Stimulated activated naive CD8-positive, alpha-beta T cell treated with anti-CD3 and anti-CD28 coated beads, Interleukin-15, Interleukin-2, amounts not matched to agents 100 ng/mL and 50 ng/mL, for 24 hours (primary cell): Measurements from ENCODE around the gene TCEA3.
A peak's percentile ranks its signal among the peaks of the same experiment; 100 is the strongest.

Experiments
- H3K27ac Mint-ChIP-seq: one replicate; pipeline ENCODE4 v1.8.0; 2021; ENCODE audit warnings: mild to moderate bottlenecking, mixed read lengths
- H3K27me3 Mint-ChIP-seq: one replicate; pipeline ENCODE4 v1.8.0; 2021; ENCODE audit warnings: mixed read lengths
- H3K36me3 Mint-ChIP-seq: one replicate; pipeline ENCODE4 v1.8.0; 2021; ENCODE audit warnings: low read depth, mixed read lengths
- H3K4me1 Mint-ChIP-seq: one replicate; pipeline ENCODE4 v1.8.0; 2021; ENCODE audit warnings: low read depth, mixed read lengths
- H3K4me3 Mint-ChIP-seq: one replicate; pipeline ENCODE4 v1.8.0; 2021; ENCODE audit warnings: mild to moderate bottlenecking, mixed read lengths
- H3K9me3 Mint-ChIP-seq: one replicate; pipeline ENCODE4 v1.8.0; 2021; ENCODE audit warnings: mixed read lengths

The TCEA3 gene

DNA sequence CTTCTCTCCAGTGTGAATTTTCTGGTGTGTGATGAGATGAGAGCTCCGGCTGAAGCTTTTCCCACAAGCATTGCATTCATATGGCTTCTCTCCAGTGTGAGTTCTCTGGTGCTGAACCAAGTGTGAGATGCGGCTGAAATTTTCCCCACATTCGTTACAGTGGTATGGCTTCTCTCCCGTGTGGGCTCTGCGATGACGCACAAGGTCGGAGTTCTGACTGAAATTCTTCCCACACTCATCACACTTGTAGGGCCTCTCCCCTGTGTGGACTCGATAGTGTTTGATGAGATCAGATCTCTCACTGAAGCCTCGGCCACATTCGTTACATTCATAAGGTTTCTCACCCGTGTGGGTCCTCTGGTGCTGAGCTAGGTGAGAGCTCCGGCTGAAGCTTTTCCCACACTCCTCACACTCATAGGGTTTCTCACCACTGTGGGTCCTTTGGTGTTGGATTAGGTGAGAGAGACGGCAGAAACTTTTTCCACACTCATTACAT lies 62.3 kb downstream of the TCEA3 start:
- Mint-ChIP-seq H3K4me3 (no peak overlapping the region), H3K4me1 (peaks cover 15% of the 10 kb centered on the region), H3K9me3 (peaks cover 39% of the 10 kb centered on the region), H3K27me3 (no peaks in the 10 kb centered on the region), H3K36me3 (peaks cover 84% of the 10 kb centered on the region), H3K27ac (no peak overlapping the region)

DNA sequence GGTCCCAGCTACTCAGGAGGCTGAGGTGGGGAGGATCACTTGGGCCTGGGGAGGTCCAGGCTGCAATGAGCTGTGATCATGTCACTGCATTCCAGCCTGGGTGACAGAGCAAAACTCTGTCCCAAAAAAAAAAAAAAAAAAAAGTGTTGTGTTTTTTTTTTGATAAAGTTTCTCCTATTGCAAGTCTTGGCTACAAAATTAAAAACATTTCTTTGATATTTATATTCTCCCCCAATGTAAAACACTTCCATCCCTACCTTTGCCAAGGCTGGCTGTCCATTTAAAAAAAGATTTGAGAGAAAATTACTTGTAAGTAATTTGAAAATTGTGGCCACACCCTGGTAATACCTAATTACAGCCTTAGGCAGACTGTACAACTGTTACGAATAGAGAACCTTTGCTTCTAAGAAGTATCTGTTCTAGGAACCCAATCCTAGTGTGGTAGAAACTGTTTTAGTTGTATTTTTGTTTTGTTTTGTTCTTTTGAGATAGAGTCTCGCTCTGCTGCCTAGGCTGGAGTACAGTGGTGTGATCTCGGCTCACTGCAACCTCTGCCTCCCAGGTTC lies 66.2 kb downstream of the TCEA3 start:
- Mint-ChIP-seq H3K27me3 (no peaks in the 10 kb centered on the region), H3K4me1 (peaks cover 5% of the 10 kb centered on the region), H3K4me3 (no peak overlapping the region), H3K9me3 (peaks cover 39% of the 10 kb centered on the region), H3K27ac (no peak overlapping the region), H3K36me3 (peaks cover 61% of the 10 kb centered on the region)

DNA sequence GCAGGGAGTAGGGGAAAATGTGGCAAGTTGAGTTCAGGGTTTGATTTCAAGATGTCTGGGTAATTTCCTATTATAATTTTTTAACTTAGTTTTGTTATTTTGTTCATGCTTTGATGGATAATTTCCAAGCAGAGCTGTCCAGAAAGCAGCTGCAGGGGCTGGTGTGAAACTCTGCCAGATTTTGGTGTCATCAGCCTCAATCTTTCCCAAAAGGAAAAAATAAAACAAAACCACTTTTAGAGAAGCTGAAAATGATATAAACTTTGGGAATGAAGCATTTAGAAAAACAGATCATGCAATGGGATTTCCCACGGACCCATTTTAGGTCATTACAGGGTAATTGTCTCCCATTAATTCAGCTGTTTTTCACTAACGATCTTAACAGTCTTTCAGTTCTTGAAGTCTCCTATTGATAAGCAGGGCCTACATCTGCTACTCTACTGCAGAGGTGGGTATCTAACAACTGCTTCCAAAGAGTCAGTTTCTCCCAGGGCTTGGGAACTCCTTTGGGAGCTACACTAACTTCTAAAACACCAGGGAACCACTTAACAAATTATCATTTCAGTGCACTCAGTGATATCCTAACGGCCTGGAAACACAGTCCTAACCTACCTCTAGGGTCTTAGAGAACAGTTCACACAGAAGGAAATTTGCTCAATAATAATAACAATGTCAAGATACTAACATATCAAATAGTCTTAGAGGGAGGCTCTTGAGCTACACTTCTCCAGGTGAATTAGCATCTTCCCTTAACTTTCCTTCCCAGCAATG lies 67.2 kb downstream of the TCEA3 start:
- Mint-ChIP-seq H3K9me3 (peaks cover 31% of the 10 kb centered on the region), H3K36me3 (peaks cover 50% of the 10 kb centered on the region), H3K4me1 (peaks cover 5% of the 10 kb centered on the region), H3K27ac (no peak overlapping the region), H3K4me3 (no peak overlapping the region), H3K27me3 (no peaks in the 10 kb centered on the region)

DNA sequence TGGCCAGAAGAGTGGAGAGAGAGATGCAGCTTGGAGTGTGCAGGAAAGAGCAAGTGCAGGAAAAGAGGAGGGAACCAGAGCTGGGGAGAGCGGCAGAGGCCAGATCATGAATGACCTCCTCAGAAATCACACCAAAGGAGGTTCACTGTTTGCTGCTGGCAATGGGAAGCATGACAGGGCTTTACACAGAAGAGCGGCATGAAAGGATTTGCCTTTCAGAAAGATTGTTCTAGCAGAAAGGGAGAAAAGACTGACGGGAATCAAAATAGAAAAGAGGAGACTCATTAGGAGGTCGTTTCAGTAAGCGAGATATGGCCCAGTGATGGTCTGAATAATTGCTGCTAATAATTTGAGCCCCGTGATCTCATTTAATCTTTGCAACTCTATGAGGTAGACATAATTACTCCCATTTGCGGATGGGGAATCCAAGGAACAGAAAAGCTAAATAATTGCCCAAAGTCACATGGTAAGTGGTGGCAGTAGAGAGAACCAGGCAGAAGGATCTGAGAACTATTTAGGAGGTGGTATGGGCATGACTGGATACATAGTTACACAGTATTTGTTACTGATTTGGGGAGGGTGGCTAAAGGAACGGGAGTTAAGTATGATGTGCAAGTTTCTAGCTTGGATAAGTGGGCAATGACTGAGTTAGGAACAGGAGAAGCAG lies 67.9 kb downstream of the TCEA3 start:
- Mint-ChIP-seq H3K27ac (no peak overlapping the region), H3K4me1 (peaks cover 5% of the 10 kb centered on the region), H3K4me3 (no peak overlapping the region), H3K27me3 (no peaks in the 10 kb centered on the region), H3K9me3 (peaks cover 28% of the 10 kb centered on the region), H3K36me3 (peaks cover 43% of the 10 kb centered on the region)

DNA sequence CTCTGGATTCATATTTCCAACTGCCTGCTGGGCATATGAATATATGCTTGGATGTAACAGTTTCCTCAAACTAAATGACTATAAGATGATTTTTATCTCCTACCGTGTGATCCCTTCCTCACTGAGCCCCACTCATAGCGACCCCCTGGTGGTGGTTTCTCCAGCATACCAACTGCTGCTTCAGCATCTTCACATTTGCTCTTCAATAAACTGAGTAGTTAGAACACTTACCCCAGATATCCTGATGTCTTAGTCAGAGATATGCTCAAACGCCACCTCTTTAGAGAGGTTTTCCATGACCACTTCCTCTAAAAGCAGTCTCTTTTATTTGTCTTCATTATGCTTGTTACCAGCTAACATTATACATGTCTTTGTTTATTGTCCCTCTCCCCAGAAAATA lies 70.3 kb downstream of the TCEA3 start:
- Mint-ChIP-seq H3K9me3 (peaks cover 4% of the 10 kb centered on the region), H3K27ac (no peak overlapping the region), H3K4me3 (no peak overlapping the region), H3K36me3 (peaks cover 19% of the 10 kb centered on the region), H3K4me1 (peaks cover 5% of the 10 kb centered on the region), H3K27me3 (no peaks in the 10 kb centered on the region)

DNA sequence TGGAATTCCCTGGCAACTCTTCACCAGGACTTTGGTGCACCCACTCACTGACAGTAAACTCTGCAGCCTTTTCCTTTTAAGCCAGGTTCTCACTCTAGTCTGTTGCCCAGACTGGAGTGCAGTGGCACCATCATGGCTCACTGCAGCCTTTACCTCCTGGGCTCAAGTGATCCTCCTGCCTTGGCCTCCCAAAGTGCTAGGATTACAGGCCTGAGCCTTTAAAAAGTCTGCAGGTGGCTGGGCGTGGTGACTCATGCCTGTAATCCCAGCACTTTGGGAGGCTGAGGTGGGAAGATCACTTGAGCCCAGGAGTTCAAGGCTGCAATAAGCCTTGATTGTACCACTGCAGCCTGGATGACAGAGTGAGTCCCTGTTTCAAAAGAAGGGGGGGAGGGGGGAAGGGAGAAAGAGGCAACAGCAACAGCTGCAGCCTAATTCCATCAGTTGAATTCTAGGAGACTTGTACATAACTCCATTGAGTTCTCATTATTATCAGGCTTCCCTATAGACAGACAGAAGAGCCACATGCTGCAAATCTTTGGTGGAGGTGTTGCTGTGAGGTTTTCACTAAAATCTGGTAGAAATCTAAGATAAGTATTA lies 72.4 kb downstream of the TCEA3 start:
- H3K4me3 Mint-ChIP-seq: no peak overlapping the region
- no peaks in the 10 kb centered on the region for H3K9me3 Mint-ChIP-seq
- H3K4me1 Mint-ChIP-seq: peaks cover 5% of the 10 kb centered on the region
- no peaks in the 10 kb centered on the region for H3K27me3 Mint-ChIP-seq
- no peak overlapping the region for H3K27ac Mint-ChIP-seq
- H3K36me3 Mint-ChIP-seq: peaks cover 9% of the 10 kb centered on the region

DNA sequence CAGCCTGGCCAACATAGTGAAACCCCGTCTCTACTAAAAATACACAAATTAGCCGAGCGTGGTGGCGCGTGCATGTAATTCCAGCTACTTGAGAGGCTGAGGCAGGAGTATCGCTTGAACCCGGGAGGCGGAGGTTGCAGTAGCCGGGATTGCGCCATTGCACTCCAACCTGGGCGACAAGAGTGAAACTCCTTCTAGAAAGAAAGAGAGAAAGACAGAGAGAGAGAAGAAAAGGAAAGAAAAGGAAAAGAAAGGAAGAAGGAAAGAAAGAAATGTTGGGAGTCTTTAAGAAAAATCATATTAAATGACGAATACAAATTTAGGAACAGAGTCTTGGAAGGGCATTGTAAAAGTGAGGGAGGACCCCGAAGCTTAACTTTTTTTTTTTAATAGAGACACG lies 78.6 kb downstream of the TCEA3 start:
- Mint-ChIP-seq H3K4me1 (peaks cover 30% of the 10 kb centered on the region), H3K27me3 (no peaks in the 10 kb centered on the region), H3K4me3 (no peak overlapping the region), H3K36me3 (peaks cover 24% of the 10 kb centered on the region), H3K27ac (no peak overlapping the region), H3K9me3 (no peaks in the 10 kb centered on the region)

DNA sequence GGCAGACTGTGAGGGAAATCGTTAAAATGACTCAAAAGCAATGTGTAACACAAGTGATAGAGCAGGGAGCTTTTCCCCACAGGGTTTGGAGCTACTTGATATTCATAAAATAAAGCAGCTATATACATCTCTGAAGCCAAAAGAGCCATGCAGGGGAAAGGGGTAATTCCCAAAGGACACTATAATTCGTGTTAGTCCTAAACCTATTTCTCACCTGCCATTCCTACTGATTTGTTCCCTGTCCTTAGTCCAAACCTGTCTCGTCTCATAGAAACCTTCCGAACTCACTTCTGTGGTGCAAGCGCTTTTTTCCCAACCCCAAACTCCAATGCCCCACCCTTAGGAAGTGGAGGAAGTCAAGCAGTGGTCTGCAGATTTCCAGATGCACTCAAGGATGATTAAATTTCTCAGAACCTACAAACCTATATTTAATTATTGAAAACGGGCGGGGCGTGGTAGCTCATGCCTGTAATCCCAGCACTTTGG lies 79.5 kb downstream of the TCEA3 start:
- peak overlapping the region; percentile 97 for H3K4me3 Mint-ChIP-seq
- no peaks in the 10 kb centered on the region for H3K27me3 Mint-ChIP-seq
- H3K4me1 Mint-ChIP-seq: peaks cover 39% of the 10 kb centered on the region
- peak overlapping the region; percentile 99 for H3K27ac Mint-ChIP-seq
- H3K36me3 Mint-ChIP-seq: peaks cover 32% of the 10 kb centered on the region
- H3K9me3 Mint-ChIP-seq: no peaks in the 10 kb centered on the region

DNA sequence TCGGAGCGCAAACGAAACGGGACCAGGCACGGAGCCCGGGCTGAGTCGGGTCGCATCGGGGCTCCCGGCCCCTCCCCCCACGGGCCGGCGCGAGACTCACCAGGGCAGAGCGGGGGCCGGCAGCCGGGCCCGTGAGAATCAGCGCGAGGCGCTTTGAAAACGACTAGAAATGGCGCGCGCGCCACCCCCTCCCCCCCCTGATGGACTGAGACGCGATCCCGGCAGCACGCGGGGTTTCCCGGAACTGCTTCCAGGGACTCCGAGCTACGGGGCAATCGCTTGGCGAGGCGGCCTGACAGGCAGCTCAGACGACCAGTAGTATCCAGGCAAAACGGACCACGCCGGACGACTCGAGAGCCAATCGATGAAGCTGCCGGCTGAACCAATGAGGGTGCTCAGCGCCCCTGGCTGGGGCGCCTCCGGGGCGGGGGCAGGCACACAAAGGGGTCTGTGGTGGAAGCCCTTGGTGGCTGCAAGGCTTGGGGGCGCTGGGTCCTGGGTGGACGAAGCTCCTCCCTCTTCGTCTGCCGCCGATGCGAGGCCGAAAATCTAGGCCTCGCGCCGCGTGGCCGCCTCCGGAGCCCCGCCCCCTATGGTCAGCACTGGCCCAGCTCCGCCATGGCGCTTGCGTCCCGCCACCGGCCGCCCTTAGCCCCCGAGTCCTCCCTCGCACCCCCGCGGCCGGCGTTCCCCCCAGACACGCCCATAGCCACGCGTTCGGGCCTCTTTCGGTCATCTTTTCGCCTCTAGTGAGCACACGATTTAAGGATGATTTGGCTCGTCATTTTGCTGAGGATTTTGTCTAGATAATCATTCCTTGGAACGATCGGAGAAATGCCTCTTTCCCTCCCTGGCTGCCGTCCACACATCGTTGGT lies 80.2 kb downstream of the TCEA3 start, which contains the start of gene HNRNPR:
TSS of gene HNRNPR (minus strand) at position 174 of the 876 bp plus-strand sequence. CDS start 3,276 bp downstream, outside the sequence.
- H3K9me3 Mint-ChIP-seq: no peaks in the 10 kb centered on the region
- H3K27me3 Mint-ChIP-seq: no peaks in the 10 kb centered on the region
- H3K36me3 Mint-ChIP-seq: peaks cover 38% of the 10 kb centered on the region
- peak within 1 kb of the TSS; percentile 97 for H3K4me3 Mint-ChIP-seq
- H3K4me1 Mint-ChIP-seq: peaks cover 46% of the 10 kb centered on the region
- peak within 1 kb of the TSS; percentile 99 for H3K27ac Mint-ChIP-seq

DNA sequence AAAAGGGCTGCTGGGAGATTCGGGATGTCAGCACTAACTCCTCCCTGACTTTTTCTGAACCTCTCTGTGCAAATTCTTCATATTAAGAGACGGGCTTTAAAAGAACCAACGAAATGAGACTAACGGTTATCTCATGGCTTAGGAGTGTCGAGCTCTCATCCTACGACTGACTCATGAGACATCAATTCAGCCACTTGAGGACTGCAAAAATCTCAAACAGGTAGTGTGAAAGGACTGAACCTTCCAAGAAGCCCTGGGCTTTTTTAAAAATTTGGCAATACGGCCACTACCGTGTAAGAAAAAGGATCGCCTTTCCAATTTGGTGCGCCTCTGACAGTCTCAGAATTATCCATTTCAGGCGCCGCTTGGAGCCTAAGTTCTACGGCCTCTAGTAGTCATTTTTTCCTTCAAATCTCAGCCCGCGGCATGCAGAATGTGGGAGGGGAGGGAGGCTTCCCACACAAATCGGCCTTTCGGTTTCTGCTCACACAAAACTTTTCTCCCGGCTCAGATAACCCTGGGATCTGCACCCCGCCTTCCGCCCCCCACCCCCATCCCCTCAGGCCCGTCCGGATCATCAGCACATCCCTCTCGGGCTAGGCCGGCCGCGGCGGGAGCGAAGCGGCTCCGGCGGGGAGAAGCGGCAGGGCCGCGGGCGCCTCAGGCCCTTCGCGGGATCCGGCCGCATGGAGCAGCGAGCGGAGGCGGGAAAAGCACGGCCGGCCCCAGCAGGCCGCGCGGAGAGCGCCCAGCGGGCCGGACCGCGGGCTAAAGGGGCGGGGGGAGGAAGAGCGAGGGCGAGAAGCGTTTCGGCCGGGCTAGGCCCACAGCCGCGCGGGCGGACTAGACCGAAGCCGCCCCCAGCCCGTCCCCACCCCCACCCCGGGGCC lies 81.1 kb downstream of the TCEA3 start:
- Mint-ChIP-seq H3K4me1 (peaks cover 54% of the 10 kb centered on the region), H3K36me3 (peaks cover 42% of the 10 kb centered on the region), H3K27ac (peak overlapping the region; percentile 94), H3K4me3 (peak overlapping the region; percentile 97), H3K9me3 (no peaks in the 10 kb centered on the region), H3K27me3 (no peaks in the 10 kb centered on the region)

DNA sequence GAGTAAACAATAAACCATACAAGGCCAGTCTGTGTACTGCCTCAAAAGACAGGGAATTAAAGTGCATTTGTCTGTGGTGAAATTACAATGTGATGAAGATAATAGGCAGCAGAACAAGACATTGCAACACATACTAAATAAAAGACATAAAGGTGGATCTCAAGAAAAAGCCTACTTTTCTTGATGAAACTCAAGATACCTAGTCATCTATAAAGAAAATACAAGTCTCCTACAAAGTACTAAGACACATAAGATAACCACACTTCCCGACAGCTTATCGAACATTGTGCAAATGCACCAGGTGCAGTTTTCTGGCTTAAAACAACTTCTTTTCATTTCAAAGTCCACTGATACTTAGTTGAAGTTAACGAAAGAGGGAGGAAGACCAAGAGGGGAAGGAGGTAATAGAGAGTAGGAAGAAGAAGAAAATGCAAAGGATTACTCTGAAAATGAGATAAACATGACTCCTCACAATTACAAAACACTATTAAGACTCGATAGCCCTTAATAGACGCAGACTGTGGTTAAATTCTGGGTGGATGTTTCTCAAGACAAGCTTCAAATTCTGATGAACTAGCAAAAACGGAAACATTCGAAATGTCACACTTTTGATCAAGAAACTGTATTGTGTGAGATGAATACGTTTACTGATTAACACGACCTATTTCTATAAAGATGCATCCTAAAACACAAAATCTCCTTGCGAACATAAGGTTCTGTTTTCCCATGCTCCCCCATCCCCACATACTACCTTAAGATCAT lies 82.4 kb downstream of the TCEA3 start:
- no peaks in the 10 kb centered on the region for H3K27me3 Mint-ChIP-seq
- H3K36me3 Mint-ChIP-seq: peaks cover 55% of the 10 kb centered on the region
- H3K4me3 Mint-ChIP-seq: peak overlapping the region; percentile 97
- H3K4me1 Mint-ChIP-seq: peaks cover 64% of the 10 kb centered on the region
- peak overlapping the region; percentile 61 for H3K27ac Mint-ChIP-seq
- H3K9me3 Mint-ChIP-seq: no peaks in the 10 kb centered on the region

DNA sequence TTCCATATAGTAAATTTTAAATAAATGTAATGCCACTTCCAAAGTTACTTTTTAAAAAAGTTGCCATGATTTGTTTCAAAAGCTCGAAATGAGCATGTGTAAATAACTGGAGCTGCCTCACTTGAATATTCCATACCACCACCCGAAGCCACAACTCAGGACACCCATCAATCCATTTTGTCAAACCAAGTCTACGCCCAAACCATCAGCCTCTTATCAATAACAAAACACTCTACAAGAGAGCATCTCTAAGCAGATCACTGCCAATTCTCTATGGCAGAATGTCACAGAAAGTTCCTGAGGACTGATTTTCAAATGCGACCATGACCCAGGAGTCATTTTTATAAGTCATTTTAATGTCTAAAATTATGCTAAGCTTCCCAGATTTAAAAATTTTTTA lies 84.9 kb downstream of the TCEA3 start:
- Mint-ChIP-seq H3K4me1 (peaks cover 61% of the 10 kb centered on the region), H3K36me3 (peaks cover 67% of the 10 kb centered on the region), H3K9me3 (no peaks in the 10 kb centered on the region), H3K27me3 (no peaks in the 10 kb centered on the region), H3K27ac (peak overlapping the region; percentile 77), H3K4me3 (peak overlapping the region; percentile 97)

DNA sequence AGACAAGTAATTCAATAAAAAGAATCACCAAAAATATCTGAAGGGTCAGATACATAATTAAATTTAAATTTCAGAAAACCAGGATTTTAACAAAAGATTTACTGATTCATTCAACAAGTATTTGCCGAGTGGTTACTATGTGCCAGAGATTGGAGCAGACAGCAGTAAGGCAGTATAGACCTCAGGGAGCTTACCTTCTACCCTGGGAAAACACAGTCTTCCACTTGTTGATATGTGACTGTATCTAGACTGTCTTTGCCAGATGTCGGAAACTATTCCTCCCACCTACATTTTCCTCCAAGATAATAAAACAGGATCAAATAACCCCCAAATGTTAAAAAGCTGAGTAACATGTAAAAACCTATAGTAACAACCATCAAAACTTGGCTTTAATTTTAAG lies 86.7 kb downstream of the TCEA3 start:
- Mint-ChIP-seq H3K4me1 (peaks cover 56% of the 10 kb centered on the region), H3K4me3 (no peak overlapping the region), H3K27ac (peak overlapping the region; percentile 59), H3K27me3 (no peaks in the 10 kb centered on the region), H3K36me3 (peaks cover 76% of the 10 kb centered on the region), H3K9me3 (no peaks in the 10 kb centered on the region)
